GM19438 (cell line): ENCODE data around the gene RITA1.
"Not testable (repeated sequence)": the region's sequence is repeated elsewhere in the genome, so short reads cannot be mapped to it uniquely, and the experiment has no call there.

Experiments used
- ATAC-seq: cut with Tn5 transposase; IDR thresholded peaks from one replicate; pipeline ENCODE4 v1.9.1; 2021; ENCODE audit warnings: low read depth; ENCODE audit not compliant: unreplicated experiment

The RITA1 gene

DNA sequence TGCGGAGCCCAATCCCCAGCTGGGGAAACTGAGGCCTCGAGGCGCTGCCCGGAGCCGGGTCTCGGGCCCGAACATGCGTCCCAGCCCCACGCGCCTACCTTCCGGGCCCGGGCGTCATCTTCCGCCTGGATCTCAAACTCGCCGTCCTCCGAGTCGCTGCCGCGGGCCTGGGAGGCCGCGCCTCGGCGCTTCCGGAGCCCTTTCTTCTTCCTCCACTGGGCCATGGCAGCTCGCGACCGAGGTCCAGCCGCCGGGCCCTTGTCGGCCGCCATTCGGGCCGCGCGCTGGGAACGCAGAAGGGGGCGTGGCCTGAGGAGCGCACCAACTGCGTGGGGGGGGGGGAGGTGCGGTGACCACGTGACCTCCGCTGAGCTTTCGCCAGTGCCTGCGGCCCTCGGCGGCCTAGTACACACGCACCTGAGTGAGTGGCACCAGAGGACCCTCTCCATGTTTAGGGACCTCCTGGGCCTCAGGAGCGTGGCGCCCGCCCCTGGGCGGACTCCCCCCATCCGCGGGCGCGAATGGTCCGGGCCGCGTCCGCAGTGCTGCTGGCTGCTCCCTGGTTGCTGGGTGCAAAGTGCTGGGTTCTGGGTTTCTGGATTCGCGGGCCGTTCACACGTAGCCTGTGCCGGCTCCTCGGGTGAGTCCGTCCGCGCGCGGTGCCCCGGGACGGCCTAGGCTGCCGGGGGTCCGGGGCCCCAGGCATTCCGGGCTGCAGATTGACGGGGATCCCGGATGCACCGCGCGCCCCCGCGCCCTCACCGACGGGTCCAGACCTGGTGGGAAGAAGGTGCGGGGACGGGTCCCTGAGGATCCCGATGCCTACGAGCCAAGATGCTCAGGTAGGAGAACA, at the start of gene RITA1, which contains the start of gene DDX54:
RITA1 (plus strand) TSS at position 542 of the 853 bp plus-strand sequence. CDS start 1,026 bp downstream, outside the sequence.
DDX54 (minus strand) TSS at position 299 of the 853 bp plus-strand sequence; CDS start at position 272, 27 bp downstream.
- ATAC-seq: peak; percentile 44

DNA sequence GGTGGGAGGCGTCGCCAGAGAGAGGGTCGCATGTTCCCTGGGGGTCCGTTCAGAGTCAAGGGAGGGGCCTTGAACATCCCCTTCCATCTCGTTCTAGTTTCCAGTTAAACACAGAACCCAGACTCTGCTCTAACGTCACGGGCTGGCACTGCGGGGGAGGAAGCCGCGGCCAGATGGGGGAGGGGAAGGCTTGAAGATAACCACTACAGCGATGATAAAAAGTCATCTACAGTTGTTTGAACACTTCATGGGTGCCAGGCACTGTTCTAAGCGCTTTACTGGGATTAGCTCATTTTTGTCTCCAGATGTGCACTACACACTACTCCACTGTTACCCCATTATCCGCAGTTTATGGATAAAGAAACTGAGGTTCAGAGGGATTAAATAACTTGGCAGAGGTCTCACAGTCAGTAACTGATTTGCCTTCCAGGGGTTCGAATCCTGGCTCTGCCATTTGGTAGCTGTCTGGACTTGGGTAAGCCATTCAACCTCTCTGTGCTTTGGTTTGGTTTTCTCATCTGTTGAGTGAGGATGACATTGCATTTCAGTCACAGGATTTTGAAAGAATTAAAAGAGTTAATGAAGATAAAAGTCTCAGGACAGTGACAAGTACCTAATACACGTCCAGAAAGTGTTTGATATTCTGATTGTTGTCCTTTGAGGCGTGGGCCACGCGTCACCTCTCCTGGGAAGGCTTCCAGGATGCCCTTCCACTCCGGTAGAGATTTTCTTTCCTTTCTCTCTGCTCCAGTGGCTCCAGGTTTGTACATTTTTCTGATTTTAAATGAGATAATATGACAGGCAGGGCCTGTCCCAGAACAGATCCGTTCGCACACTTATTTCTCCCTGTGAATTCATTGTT, 49.2 kb upstream of the RITA1 start:
- ATAC-seq: no peak

- ATAC-seq: no peak
Observed at GRCh38 chr12:113136990-113137511, 48.5 kb upstream of the RITA1 start.

DNA sequence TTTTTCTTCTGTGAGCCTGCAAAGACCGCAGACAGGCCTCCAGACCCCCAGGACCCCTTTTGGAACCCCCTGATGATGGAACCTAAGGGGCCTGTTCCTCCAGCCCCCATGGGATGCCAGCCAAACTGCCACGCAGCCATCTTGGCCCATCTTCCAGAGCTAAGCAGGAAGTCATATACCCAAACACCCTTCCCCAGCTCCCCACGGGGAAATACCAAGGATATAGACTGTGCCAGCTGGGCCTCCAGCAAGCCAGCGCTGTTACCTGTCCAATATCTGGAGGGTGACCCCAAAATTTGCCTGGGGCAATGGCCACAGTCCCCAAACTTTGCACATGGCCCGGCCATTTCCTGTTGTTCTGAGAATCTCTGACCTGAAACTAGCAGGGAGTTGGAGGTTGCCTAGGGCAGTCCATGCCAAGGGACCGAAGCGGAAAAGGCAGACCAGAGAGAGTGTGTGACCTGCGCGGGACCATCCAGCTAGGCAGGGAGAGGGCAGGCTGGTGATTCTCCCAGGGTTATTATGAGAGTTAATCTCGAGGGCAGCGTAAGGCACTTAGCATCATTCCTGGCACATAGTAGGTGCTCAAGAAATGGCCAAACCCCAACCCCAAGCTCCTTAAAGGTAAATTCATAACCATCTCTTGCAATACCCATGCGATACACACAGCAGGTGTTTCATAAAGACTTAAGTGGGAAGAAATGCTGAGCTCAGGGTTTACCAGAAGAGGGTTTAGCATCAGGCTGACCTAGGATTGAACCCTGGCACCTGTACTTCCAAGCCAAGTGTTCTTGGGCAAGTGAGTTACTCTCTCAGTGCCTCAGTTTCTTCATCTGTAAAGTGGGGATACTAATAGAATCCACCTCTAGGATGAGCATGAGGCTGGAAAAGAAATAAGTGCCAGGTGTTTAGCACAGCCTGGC, 47.4 kb upstream of the RITA1 start:
- no peak for ATAC-seq

DNA sequence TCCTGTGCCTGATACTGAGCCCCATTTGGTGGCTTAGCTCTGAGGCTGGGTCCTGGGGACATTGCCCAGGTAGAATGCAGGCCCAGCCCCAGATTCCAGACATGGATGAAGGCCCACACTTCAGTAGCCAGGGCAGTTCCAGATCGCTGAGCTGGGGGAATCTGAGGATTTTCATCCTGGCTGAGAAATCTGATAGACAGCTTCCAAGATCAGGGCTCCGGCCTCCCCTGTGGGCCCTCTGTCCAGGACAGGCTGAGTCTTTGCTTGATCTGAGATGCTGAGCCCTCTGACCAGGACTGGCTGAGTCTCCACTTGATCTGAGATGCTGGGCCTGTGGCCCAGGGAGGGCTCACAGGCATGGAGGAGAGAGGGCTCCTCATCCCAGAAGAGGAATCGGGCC, 46.7 kb upstream of the RITA1 start:
- ATAC-seq: no peak

- no peak for ATAC-seq
Observed at GRCh38 chr12:113140706-113141105, 44.8 kb upstream of the RITA1 start.

GRCh38 chr12:113141716-113142115, 43.8 kb upstream of the RITA1 start:
- not testable (repeated sequence) for ATAC-seq

DNA sequence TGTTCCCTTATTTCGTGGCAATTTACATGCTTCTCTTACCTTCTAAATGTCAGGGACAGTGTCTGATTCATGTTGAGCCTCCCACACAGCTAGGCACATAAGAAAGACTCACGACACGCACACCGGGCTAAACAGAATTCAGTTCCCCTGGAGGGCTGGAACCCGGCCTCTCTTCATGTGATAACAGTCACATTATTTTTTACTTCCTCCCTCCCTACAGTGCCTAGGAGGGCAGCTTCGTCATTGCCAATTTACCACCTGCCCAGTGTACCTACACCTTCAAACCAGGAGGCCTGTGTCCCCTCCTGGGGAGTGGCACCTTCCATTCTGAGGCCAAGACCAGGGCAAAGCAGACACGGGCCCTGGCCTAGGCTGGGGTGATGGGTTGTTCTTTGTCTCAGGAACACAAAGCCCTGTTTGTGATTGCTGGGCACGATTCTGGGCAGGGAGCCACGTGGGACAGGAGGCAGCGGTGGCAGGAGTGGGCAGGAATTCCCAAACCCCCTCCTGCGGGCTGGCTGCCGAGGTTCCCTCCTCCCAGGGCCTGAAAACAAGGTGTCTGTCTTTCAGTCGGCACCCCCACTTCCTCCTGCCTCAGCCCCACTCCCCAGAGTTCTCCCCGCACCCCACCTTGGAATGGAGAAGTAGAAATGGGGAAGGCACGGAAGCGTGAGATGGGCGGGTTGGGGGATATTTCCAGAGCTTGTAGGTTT, 43.2 kb upstream of the RITA1 start:
- no peak for ATAC-seq

GRCh38 chr12:113142886-113143332, 42.6 kb upstream of the RITA1 start:
- ATAC-seq: no peak

GRCh38 chr12:113143959-113144358, 41.6 kb upstream of the RITA1 start:
- ATAC-seq: no peak

DNA sequence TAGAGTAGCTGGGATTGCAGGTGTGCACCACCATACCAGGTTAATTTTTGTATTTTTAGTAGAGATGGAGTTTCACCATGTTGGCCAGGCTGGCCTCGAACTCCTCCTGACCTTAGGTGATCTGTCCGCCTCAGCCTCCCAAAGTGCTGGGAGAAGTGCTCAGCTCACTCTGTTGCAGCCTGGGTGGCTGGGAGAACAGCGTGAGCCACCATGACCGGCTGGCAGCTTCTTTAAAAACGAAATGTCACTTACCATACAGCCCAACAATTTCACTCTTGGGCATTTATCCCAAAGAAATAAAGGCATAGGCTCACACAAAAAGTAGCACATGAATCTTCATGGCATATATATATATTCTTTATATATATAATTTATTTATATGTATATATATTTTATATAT, 40.7 kb upstream of the RITA1 start:
- no peak for ATAC-seq

- ATAC-seq: no peak
Observed at GRCh38 chr12:113145720-113146551, 39.6 kb upstream of the RITA1 start.

- no peak for ATAC-seq
Observed at GRCh38 chr12:113146999-113147398, 38.5 kb upstream of the RITA1 start.

GRCh38 chr12:113149361-113150150, 36.0 kb upstream of the RITA1 start, which contains the start of gene CFAP73:
Gene CFAP73, plus strand, starts transcription at chr12:113149724. Its CDS starts 134 bp downstream, at chr12:113149858.
- ATAC-seq: no peak

DNA sequence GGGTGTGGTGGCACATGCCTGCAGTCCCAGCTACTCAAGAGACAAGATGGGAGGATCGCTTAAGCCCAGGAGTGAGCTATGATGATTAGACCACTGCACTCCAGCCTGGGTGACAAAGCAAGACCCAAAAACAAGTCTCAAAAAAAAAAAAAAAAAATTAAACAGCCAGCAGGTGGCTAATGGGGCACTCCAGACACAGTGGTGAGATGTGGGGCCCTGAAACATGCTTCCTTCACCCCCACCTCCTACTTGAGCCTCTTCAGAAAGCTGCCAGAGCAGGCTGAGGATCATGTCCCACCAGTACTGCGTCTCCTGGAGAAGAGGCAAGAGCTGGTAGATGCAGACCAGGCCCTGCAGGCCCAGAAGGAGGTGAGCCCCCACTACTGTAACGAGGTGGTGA, 33.9 kb upstream of the RITA1 start:
- no peak for ATAC-seq

- no peak for ATAC-seq
Observed at GRCh38 chr12:113152196-113152834, 33.2 kb upstream of the RITA1 start.
